Naive B cell (primary cell): ENCODE results near the gene ATP2C1. TPM values are rescaled to one million over a fixed set of nuclear protein-coding genes. Genes with fewer than 3 reads are reported as not detected.

ENCODE experiments used
- polyA plus RNA-seq, 6 donors: library from polyadenylated mRNA; unstranded; fragments of 300-500 nt; fragmentation: Illumina TruSeq; gene quantifications; one replicate each; pipeline ENCODE4 v1.2.3, GENCODE V29; 2021; ENCODE audit warnings: low read depth in 6 of 6

ATP2C1 gene
- polyA plus RNA-seq, 6 donors from 2014 or later, result 8.6 to 17.5 (median 12.7) TPM

Other genes starting within 250 kb of the ATP2C1 start
- gene PIK3R4, start 147.3 kb upstream of the ATP2C1 start, polyA plus RNA-seq, result 10 to 100 TPM in 5 of 6 donors, 1 to 10 TPM in 1; 7.8 to 26.8 (median 18.8) TPM
- 10 to 100 TPM; 20.0 to 52.4 (median 24.3) TPM for gene ASTE1, start 132.7 kb downstream of the ATP2C1 start, polyA plus RNA-seq
- 1 to 10 TPM in 2 of 6 donors, under 1 TPM in 3, not detected in 1; 0.52 to 1.4 (median 0.89) TPM for gene NEK11, start 132.8 kb downstream of the ATP2C1 start, polyA plus RNA-seq